RWPE2 (cell line): ENCODE measurements around the gene SMO.

Source experiments
- ATAC-seq: fragments of 200-7000 bp; cut with Tn5 transposase; 3 replicates; pipeline ENCODE4 v1.9.1; 2021; ENCODE audit warnings: low read depth
- DNase-seq: peaks from one replicate; pipeline ENCODE4 v3.0.0-alpha.2; 2020; ENCODE audit warnings: low spot score
- H3K27ac ChIP-seq: fragments of 450-650 bp; 2 replicates; pipeline ENCODE4 v1.5.1; 2017; ENCODE audit warnings: mild to moderate bottlenecking; ENCODE audit not compliant: poor library complexity, severe bottlenecking
- H3K27me3 ChIP-seq: fragments of 250-450 bp; sonication (Bioruptor Pico); 2 replicates; pipeline ENCODE4 v1.5.1; 2021; ENCODE audit warnings: mild to moderate bottlenecking, moderate library complexity; ENCODE audit not compliant: insufficient read depth, poor library complexity, severe bottlenecking
- H3K36me3 ChIP-seq: fragments of 250-450 bp; sonication (Bioruptor Pico); 2 replicates; pipeline ENCODE4 v1.5.1; 2020; ENCODE audit warnings: low read depth, mild to moderate bottlenecking, moderate library complexity
- H3K4me1 ChIP-seq: fragments of 250-450 bp; sonication (Bioruptor Pico); 2 replicates; pipeline ENCODE4 v1.5.1; 2021; ENCODE audit warnings: mild to moderate bottlenecking, moderate library complexity; ENCODE audit not compliant: insufficient read depth, poor library complexity, severe bottlenecking
- H3K4me3 ChIP-seq: fragments of 250-450 bp; sonication (Bioruptor Pico); 2 replicates; pipeline ENCODE4 v1.5.1; 2021; ENCODE audit warnings: mild to moderate bottlenecking, moderate library complexity; ENCODE audit not compliant: severe bottlenecking
- H3K9me3 ChIP-seq: fragments of 250-450 bp; sonication (Bioruptor Pico); 2 replicates; pipeline ENCODE4 v1.5.1; 2021; ENCODE audit warnings: mild to moderate bottlenecking, moderate library complexity; ENCODE audit not compliant: severe bottlenecking
- CTCF ChIP-seq: fragments of 450-650 bp; IDR thresholded peaks from one replicate; pipeline ENCODE4 v1.5.1; 2017; ENCODE audit warnings: mild to moderate bottlenecking, moderate library complexity; ENCODE audit not compliant: poor library complexity, severe bottlenecking

The SMO gene

GRCh38 chr7:129227646-129228578, 39.5 kb downstream of the SMO start:
- Histone ChIP-seq H3K27ac (no peak overlapping the region), H3K36me3 (no peaks in the 10 kb centered on the region), H3K4me1 (peaks cover 8% of the 10 kb centered on the region), H3K27me3 (no peaks in the 10 kb centered on the region), H3K9me3 (no peaks in the 10 kb centered on the region), H3K4me3 (no peak overlapping the region)
- ATAC-seq (no peak), DNase-seq (no peak)
- TF ChIP-seq CTCF, result no peak

- no peaks in the 10 kb centered on the region for H3K9me3 ChIP-seq
- H3K4me1 ChIP-seq, result peaks cover 8% of the 10 kb centered on the region
- H3K4me3 ChIP-seq, result no peak overlapping the region
- TF ChIP-seq CTCF, result no peak
- H3K36me3 ChIP-seq, result no peaks in the 10 kb centered on the region
- H3K27me3 ChIP-seq, result no peaks in the 10 kb centered on the region
- DNase-seq (no peak), ATAC-seq (no peak)
- no peak overlapping the region for H3K27ac ChIP-seq
Measured at GRCh38 chr7:129228633-129229032, 40.2 kb downstream of the SMO start.

- H3K4me3 ChIP-seq, result no peak overlapping the region
- H3K4me1 ChIP-seq, result peaks cover 3% of the 10 kb centered on the region
- H3K27me3 ChIP-seq, result no peaks in the 10 kb centered on the region
- H3K9me3 ChIP-seq, result no peaks in the 10 kb centered on the region
- H3K36me3 ChIP-seq, result no peaks in the 10 kb centered on the region
- H3K27ac ChIP-seq, result no peak overlapping the region
- ATAC-seq, result no peak
- no peak for DNase-seq
- TF ChIP-seq CTCF, result no peak
Measured at GRCh38 chr7:129231666-129232065, 43.2 kb downstream of the SMO start.

GRCh38 chr7:129238546-129238945, 50.1 kb downstream of the SMO start:
- DNase-seq (no peak), ATAC-seq (no peak)
- Histone ChIP-seq H3K27ac (no peak overlapping the region), H3K4me3 (no peak overlapping the region), H3K4me1 (no peaks in the 10 kb centered on the region), H3K36me3 (no peaks in the 10 kb centered on the region), H3K9me3 (no peaks in the 10 kb centered on the region), H3K27me3 (no peaks in the 10 kb centered on the region)
- TF ChIP-seq CTCF, result no peak
